Measurements from ENCODE around the gene MYL6. TPM values are rescaled to one million over a fixed set of nuclear protein-coding genes. Genes with fewer than 3 reads are reported as not detected.
A peak's percentile ranks its signal among the peaks of the same experiment; 100 is the strongest.

Gene MYL6
- total and polyA plus RNA-seq, 10 of the 15 experiments (the other 5 are each of a cell fraction or from before 2014, with no cell fraction given), result 1,000 to 4,116 (median 1,828) TPM

DNA sequence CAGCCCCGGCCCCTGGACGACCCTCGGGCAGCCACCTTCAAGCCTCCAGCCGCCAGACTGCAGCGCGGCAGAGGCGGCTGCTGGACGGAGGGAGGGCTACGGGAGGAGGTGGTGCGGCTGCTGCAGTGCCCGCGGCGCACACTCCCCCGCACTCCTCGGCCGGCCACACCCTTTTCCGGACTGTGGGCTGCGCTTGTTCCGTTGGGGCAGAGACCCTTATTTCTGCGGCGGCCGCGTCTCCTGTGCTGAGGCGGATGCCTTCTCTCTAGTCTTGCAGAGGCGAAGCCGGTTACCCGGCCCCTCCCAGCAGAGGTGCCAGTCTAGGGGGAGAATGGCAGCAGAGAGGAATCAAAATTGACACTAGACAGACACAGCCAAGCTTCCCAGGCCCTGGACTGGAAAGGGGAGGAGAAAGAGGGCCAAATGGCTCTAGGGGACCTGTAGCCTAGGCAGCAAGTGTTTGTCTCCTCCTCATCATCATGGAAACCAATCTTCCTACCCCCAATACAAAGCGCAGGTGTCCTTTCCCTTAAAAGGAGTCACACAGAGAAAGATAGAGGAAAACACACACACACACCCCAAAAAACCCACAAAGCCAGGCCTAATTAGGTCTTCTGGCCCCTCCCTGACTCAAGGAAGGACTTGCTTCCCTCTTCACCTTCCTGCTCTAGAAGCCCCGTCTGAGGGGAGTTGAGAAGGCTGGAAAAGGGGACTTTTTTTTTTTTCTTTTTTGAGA lies 28.8 kb upstream of the MYL6 start (continued):
- TF ChIP-seq, protein P1, sequence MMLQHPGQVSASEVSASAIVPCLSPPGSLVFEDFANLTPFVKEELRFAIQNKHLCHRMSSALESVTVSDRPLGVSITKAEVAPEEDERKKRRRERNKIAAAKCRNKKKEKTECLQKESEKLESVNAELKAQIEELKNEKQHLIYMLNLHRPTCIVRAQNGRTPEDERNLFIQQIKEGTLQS (IDR thresholded peaks at IDR 0.05; ENCODE audit: borderline replicate concordance, extremely low read depth, low read depth, low read length), result no peak
- no peak for TF ChIP-seq RAD21 (IDR thresholded peaks at IDR 0.05; ENCODE audit: insufficient read depth, low read depth, low read length)
- no peak for TF ChIP-seq NR2F1 (conservative IDR thresholded peaks at IDR 0.05)
- 0 out of 2 replicates have a peak, but pooled peaks have one; percentile 40 for TF ChIP-seq LARP7 (IDR thresholded peaks at IDR 0.05)
- TF ChIP-seq NBN (IDR thresholded peaks at IDR 0.05), result no peak
- TF ChIP-seq, protein P2, sequence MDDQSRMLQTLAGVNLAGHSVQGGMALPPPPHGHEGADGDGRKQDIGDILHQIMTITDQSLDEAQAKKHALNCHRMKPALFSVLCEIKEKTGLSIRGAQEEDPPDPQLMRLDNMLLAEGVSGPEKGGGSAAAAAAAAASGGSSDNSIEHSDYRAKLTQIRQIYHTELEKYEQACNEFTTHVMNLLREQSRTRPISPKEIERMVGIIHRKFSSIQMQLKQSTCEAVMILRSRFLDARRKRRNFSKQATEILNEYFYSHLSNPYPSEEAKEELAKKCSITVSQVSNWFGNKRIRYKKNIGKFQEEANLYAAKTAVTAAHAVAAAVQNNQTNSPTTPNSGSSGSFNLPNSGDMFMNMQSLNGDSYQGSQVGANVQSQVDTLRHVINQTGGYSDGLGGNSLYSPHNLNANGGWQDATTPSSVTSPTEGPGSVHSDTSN (IDR thresholded peaks at IDR 0.05; ENCODE audit: insufficient replicate concordance, low read depth, low read length), result no peak
- TF ChIP-seq ATF2 (IDR thresholded peaks at IDR 0.05; ENCODE audit: low read length), result no peak
- TF ChIP-seq POLR2A (IDR thresholded peaks at IDR 0.05; ENCODE audit: low read depth, low read length), result peak; percentile 78
- TF ChIP-seq NKRF (conservative IDR thresholded peaks at IDR 0.05), result 0 out of 2 replicates have a peak, but pooled peaks have one; percentile 43
- no peak for TF ChIP-seq E4F1 (IDR thresholded peaks at IDR 0.05; ENCODE audit: borderline replicate concordance, partially characterized antibody)
- no peak for TF ChIP-seq NFYA (IDR thresholded peaks at IDR 0.05; ENCODE audit: borderline replicate concordance, low read depth, low read length)
- no peak for TF ChIP-seq GABPA (IDR thresholded peaks at IDR 0.05; ENCODE audit: low read depth)
- peak; percentile 41 to 95 for TF ChIP-seq EGR1 (IDR thresholded peaks at IDR 0.05; ENCODE audit: borderline replicate concordance in 1 of 2, low read depth in 2 of 2, low read length in 2 of 2)
- TF ChIP-seq EP300 (IDR thresholded peaks at IDR 0.05; ENCODE audit: borderline replicate concordance in 1 of 2, control insufficient read depth in 1 of 2, low read depth in 2 of 2, low read length in 2 of 2), result no peak
- 0 out of 2 replicates have a peak, but pooled peaks have one; percentile 37 for TF ChIP-seq FOXK2 (IDR thresholded peaks at IDR 0.05)
- TF ChIP-seq ESRRA (IDR thresholded peaks at IDR 0.05; ENCODE audit: low read length), result no peak
- no peak for TF ChIP-seq PRDM15 (CRISPR knock-in tag; IDR thresholded peaks at IDR 0.05)
